Suprapubic skin (tissue), 3 donors: ENCODE measurements around the gene FAM3B.

Experiments used
- POLR2A ChIP-seq, 2 donors: fragments of 450-650 bp; IDR thresholded peaks; one replicate each; pipeline ENCODE4 v1.6.1; 2017; ENCODE audit warnings: antibody characterized with exemption in 2 of 2, mild to moderate bottlenecking in 2 of 2, moderate library complexity in 2 of 2
- TF ChIP-seq, protein P1 (sequence below), 2 donors: fragments of 200-600 bp in 1 of 2; fragments of 450-650 bp in 1 of 2; sonication (generic) in 1 of 2; IDR thresholded peaks; one replicate each; pipeline ENCODE4 v1.5.1; 2016 to 2019; ENCODE audit warnings: antibody characterized with exemption in 2 of 2, mild to moderate bottlenecking in 1 of 2, moderate library complexity in 1 of 2

DNA sequence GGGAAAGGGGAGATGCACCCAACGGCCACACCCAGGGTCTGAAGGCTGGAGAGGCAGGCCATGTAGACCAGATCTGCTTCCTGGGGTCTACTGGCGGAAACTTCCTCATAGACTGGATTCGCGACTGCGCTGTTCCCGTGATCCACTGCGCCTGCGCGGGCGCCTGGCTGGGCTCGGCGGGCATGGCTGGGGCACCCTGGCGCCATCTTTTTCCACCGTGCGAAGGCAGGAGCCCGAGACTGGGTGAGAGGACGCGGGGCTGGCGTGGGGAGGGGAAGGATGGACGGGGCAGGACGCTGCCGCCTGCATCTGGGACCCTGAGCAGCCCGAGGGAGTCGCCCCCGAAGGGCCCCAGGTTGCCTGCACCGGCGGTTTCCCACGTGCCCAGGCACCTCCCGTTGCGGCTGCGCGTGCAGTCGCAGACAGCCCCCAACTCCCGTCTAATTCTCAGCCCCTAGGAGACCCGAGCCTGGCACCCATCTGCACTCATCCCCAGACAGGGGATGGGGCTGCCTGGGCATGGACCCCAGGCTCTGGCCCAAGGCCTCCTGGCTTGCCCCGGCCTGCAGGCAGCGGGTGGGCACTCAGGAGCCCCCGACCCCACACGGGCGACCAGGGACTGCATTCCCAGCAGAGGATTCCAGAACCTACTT, 12.4 kb upstream of the FAM3B start:
- TF ChIP-seq POLR2A (IDR thresholded peaks at IDR 0.05): no peak
- TF ChIP-seq, protein P1, sequence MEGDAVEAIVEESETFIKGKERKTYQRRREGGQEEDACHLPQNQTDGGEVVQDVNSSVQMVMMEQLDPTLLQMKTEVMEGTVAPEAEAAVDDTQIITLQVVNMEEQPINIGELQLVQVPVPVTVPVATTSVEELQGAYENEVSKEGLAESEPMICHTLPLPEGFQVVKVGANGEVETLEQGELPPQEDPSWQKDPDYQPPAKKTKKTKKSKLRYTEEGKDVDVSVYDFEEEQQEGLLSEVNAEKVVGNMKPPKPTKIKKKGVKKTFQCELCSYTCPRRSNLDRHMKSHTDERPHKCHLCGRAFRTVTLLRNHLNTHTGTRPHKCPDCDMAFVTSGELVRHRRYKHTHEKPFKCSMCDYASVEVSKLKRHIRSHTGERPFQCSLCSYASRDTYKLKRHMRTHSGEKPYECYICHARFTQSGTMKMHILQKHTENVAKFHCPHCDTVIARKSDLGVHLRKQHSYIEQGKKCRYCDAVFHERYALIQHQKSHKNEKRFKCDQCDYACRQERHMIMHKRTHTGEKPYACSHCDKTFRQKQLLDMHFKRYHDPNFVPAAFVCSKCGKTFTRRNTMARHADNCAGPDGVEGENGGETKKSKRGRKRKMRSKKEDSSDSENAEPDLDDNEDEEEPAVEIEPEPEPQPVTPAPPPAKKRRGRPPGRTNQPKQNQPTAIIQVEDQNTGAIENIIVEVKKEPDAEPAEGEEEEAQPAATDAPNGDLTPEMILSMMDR (IDR thresholded peaks at IDR 0.05): no peak
